Endodermal cell (in vitro differentiated cells): Measurements from ENCODE around the gene ZNF648. TPM values are rescaled to one million over a fixed set of nuclear protein-coding genes. Genes with fewer than 3 reads are reported as not detected.
A peak's percentile ranks its signal among the peaks of the same experiment; 100 is the strongest.
"Not testable (repeated sequence)": the region's sequence is repeated elsewhere in the genome, so short reads cannot be mapped to it uniquely, and the experiment has no call there.

ENCODE experiments used
- DNase-seq: peaks from one replicate; pipeline ENCODE4 v3.0.0-alpha.2; 2017
- H3K27ac ChIP-seq: 2 replicates; pipeline ENCODE4 v1.5.1; 2013; ENCODE audit warnings: mild to moderate bottlenecking, low read depth, low read length, moderate library complexity
- H3K27me3 ChIP-seq: 2 replicates; pipeline ENCODE4 v1.6.1; 2013; ENCODE audit warnings: mild to moderate bottlenecking, low read length, moderate library complexity; ENCODE audit not compliant: insufficient read depth, control insufficient read depth, poor library complexity, severe bottlenecking
- H3K36me3 ChIP-seq: 2 replicates; pipeline ENCODE4 v1.7.0; 2013; ENCODE audit warnings: mild to moderate bottlenecking, low read length, moderate library complexity; ENCODE audit not compliant: control insufficient read depth, insufficient read depth
- H3K4me1 ChIP-seq: one replicate; pipeline ENCODE4 v1.7.0; 2013; ENCODE audit warnings: low read length; ENCODE audit not compliant: control insufficient read depth, insufficient read depth
- H3K4me3 ChIP-seq: 2 replicates; pipeline ENCODE4 v1.5.1; 2013; ENCODE audit warnings: mild to moderate bottlenecking, low read length, moderate library complexity
- H3K9ac ChIP-seq: 2 replicates; pipeline ENCODE4 v1.6.1; 2013; ENCODE audit warnings: mild to moderate bottlenecking, low read length, moderate library complexity; ENCODE audit not compliant: poor library complexity, severe bottlenecking; ENCODE audit errors: extremely low read depth
- H3K9me3 ChIP-seq: 2 replicates; pipeline ENCODE4 v1.6.1; 2013; ENCODE audit warnings: mild to moderate bottlenecking, low read length, moderate library complexity; ENCODE audit not compliant: control insufficient read depth
- H3K27ac Mint-ChIP-seq: 2 replicates; pipeline ENCODE4 v1.8.0; 2020; ENCODE audit warnings: mixed read lengths
- H3K27me3 Mint-ChIP-seq: 2 replicates; pipeline ENCODE4 v1.8.0; 2021; ENCODE audit warnings: mild to moderate bottlenecking, mixed read lengths; ENCODE audit not compliant: insufficient read depth
- H3K36me3 Mint-ChIP-seq: 2 replicates; pipeline ENCODE4 v1.8.0; 2020; ENCODE audit warnings: low read depth, mixed read lengths
- H3K4me1 Mint-ChIP-seq: 2 replicates; pipeline ENCODE4 v1.8.0; 2020; ENCODE audit warnings: mixed read lengths
- H3K4me3 Mint-ChIP-seq: 2 replicates; pipeline ENCODE4 v1.8.0; 2020; ENCODE audit warnings: mild to moderate bottlenecking, moderate library complexity, mixed read lengths
- H3K9me3 Mint-ChIP-seq: 2 replicates; pipeline ENCODE4 v1.8.0; 2020; ENCODE audit warnings: mild to moderate bottlenecking, mixed read lengths
- WGBS, 2 experiments: methylation state at CpG; one replicate each; pipeline versions ENCODE4 v1.1.5 to v1.1.7; 2013; ENCODE audit warnings: missing lambda C conversion rate in 2 of 2, mixed read lengths in 1 of 2; ENCODE audit not compliant: insufficient coverage in 1 of 2, insufficient read length in 1 of 2; 5-methylcytosine and 5-hydroxymethylcytosine counted together
- total RNA-seq, 2 donors: library from RNA; stranded (reverse); fragmentation: NEBNext Ultra II Directional in 1 of 2; extraction: Animal tissue kit (Norgen Biotek cat#: 25700) in 1 of 2; gene quantifications; 2 replicates in 1 of 2; 3 replicates in 1 of 2; pipeline ENCODE4 v1.2.1, GENCODE V29; 2021
- TF ChIP-seq, protein P1 (sequence below): fragments of 200-600 bp; sonication (generic); conservative IDR thresholded peaks from 2 replicates; pipeline ENCODE4 v1.5.0; 2021; ENCODE audit warnings: antibody characterized with exemption, mild to moderate bottlenecking

Gene ZNF648
- total RNA-seq, 2 donors from 2014 or later = 0.29 TPM; not detected in 1

DNA sequence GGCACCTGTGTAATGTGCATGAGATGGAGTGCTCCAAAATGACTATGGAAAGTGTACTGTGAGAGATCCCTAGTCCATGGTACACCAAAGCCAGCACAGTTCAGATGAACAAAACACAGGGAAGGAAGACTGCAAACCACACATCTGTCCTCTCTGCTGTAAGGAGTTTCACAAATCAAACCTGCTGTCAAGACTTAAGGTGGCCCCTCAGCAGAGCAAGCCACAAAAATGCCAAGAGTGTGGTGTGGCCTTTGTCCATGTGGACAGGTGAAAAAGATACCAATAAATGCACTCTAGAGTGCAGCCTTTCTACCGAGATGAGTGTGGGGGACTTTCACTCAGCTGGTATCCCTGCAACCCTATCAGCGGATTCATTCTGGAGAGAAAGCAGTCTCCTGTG is 12.9 kb downstream of the ZNF648 start:
- no peaks in the 10 kb centered on the region for H3K27me3 ChIP-seq
- WGBS, 2 experiments = 89 to 94% methylated on average over 2 of the region's 2 CpGs
- TF ChIP-seq, protein P1, sequence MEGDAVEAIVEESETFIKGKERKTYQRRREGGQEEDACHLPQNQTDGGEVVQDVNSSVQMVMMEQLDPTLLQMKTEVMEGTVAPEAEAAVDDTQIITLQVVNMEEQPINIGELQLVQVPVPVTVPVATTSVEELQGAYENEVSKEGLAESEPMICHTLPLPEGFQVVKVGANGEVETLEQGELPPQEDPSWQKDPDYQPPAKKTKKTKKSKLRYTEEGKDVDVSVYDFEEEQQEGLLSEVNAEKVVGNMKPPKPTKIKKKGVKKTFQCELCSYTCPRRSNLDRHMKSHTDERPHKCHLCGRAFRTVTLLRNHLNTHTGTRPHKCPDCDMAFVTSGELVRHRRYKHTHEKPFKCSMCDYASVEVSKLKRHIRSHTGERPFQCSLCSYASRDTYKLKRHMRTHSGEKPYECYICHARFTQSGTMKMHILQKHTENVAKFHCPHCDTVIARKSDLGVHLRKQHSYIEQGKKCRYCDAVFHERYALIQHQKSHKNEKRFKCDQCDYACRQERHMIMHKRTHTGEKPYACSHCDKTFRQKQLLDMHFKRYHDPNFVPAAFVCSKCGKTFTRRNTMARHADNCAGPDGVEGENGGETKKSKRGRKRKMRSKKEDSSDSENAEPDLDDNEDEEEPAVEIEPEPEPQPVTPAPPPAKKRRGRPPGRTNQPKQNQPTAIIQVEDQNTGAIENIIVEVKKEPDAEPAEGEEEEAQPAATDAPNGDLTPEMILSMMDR = no peak
- Mint-ChIP-seq H3K27me3 (no peaks in the 10 kb centered on the region), H3K4me3 (no peak overlapping the region), H3K9me3 (peaks cover 33% of the 10 kb centered on the region), H3K4me1 (no peaks in the 10 kb centered on the region), H3K36me3 (peaks cover 5% of the 10 kb centered on the region), H3K27ac (no peak overlapping the region)
- H3K4me3 ChIP-seq = no peak overlapping the region
- no peaks in the 10 kb centered on the region for H3K36me3 ChIP-seq
- H3K9me3 ChIP-seq = peaks cover 22% of the 10 kb centered on the region
- H3K4me1 ChIP-seq = no peaks in the 10 kb centered on the region
- no peak overlapping the region for H3K27ac ChIP-seq
- H3K9ac ChIP-seq = no peak overlapping the region
- no peak for DNase-seq

DNA sequence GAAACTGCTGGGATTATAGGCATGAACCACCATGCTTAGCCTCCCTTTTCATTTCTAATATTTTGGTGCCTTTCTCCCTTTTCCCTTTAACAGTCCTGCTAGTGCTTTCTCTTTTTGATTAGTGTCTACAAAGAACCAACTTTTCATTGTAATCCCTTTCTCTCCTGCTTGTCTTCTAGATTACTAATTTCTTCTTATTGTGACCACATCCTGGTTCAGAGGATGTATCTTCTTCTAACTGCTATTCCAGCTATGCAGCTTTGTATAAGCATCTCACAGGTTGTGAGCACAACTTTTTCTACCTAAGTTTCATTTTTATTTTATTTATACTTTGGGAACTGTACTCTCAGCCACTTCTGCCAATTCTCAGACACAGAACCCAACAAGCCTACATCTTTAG is 14.7 kb downstream of the ZNF648 start:
- Mint-ChIP-seq H3K36me3 (peaks cover 5% of the 10 kb centered on the region), H3K27ac (no peak overlapping the region), H3K9me3 (peaks cover 34% of the 10 kb centered on the region), H3K27me3 (no peaks in the 10 kb centered on the region), H3K4me1 (no peaks in the 10 kb centered on the region), H3K4me3 (no peak overlapping the region)
- Histone ChIP-seq H3K27me3 (no peaks in the 10 kb centered on the region), H3K9me3 (peaks cover 23% of the 10 kb centered on the region), H3K27ac (no peak overlapping the region), H3K36me3 (no peaks in the 10 kb centered on the region), H3K4me1 (no peaks in the 10 kb centered on the region), H3K9ac (no peak overlapping the region), H3K4me3 (no peak overlapping the region)
- TF ChIP-seq, protein P1 = no peak
- no peak for DNase-seq

GRCh38 chr1:182045481-182045880 is 16.0 kb downstream of the ZNF648 start:
- H3K36me3 ChIP-seq, H3K27ac Mint-ChIP-seq, H3K27me3 Mint-ChIP-seq, H3K9ac ChIP-seq, H3K4me3 Mint-ChIP-seq, H3K4me1 ChIP-seq, H3K4me1 Mint-ChIP-seq, H3K27ac ChIP-seq, DNase-seq, H3K27me3 ChIP-seq, H3K36me3 Mint-ChIP-seq: not testable (repeated sequence)
- Histone ChIP-seq H3K9me3 (peaks cover 23% of the 10 kb centered on the region), H3K4me3 (peak overlapping the region; percentile 23)
- WGBS, 2 experiments = 89 to 95% methylated on average over 3 to 8 of the region's 8 CpGs
- peaks cover 36% of the 10 kb centered on the region for H3K9me3 Mint-ChIP-seq

DNA sequence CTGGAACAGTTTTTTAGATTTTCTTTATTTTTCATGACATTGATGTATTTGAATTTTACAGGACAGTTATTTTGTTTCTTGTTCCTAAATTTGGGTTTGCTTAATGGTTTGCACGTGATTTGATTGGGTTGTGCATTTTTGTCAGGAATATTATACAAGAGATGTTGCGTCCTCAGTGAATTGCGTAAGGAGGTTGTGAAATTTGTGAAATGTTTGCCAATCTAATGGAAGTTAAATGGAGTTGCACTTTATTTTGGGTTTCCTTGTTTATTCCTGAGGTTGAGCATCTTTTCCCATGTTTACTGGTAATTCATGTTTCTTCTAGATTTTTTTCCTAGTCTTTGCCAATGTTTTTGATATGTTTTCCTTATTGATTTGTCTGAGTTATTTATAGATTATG is 19.9 kb downstream of the ZNF648 start:
- H3K4me3 Mint-ChIP-seq = no peak overlapping the region
- H3K27me3 ChIP-seq = no peaks in the 10 kb centered on the region
- H3K36me3 Mint-ChIP-seq = peaks cover 5% of the 10 kb centered on the region
- no peak overlapping the region for H3K4me3 ChIP-seq
- TF ChIP-seq, protein P1 = no peak
- no peaks in the 10 kb centered on the region for H3K36me3 ChIP-seq
- H3K27me3 Mint-ChIP-seq = no peaks in the 10 kb centered on the region
- peaks cover 52% of the 10 kb centered on the region for H3K9me3 ChIP-seq
- DNase-seq = no peak
- no peaks in the 10 kb centered on the region for H3K4me1 ChIP-seq
- no peaks in the 10 kb centered on the region for H3K4me1 Mint-ChIP-seq
- no peak overlapping the region for H3K27ac ChIP-seq
- WGBS, 2 experiments = 91 to 100% methylated on average over 2 to 3 of the region's 3 CpGs
- no peak overlapping the region for H3K27ac Mint-ChIP-seq
- no peak overlapping the region for H3K9ac ChIP-seq
- peaks cover 54% of the 10 kb centered on the region for H3K9me3 Mint-ChIP-seq
